HCT116 (cell line): ENCODE results near the gene PPP1R13L.

Experiments used
- EZH2 ChIP-seq: fragments of 200-600 bp; sonication (generic); IDR thresholded peaks from 2 replicates; pipeline ENCODE4 v1.6.1; 2017; ENCODE audit warnings: antibody characterized with exemption, mixed run types
- EZH2phosphoT487 ChIP-seq: fragments of 200-600 bp; IDR thresholded peaks from 2 replicates; pipeline ENCODE4 v1.6.1; 2018; ENCODE audit warnings: antibody characterized with exemption, borderline replicate concordance
- POLR2A ChIP-seq: IDR thresholded peaks from 2 replicates; pipeline ENCODE4 v1.7.0; 2011; ENCODE audit warnings: borderline replicate concordance; ENCODE audit not compliant: insufficient read depth, insufficient read length; ENCODE audit errors: extremely low read depth
- POLR2AphosphoS5 ChIP-seq: IDR thresholded peaks from 2 replicates; pipeline ENCODE4 v1.6.1; 2011; ENCODE audit warnings: mild to moderate bottlenecking, low read depth, low read length, moderate library complexity
- SIN3A ChIP-seq: IDR thresholded peaks from 2 replicates; pipeline ENCODE4 v1.6.1; 2012; ENCODE audit warnings: low read depth
- TF ChIP-seq, protein P1 (sequence below): IDR thresholded peaks from 2 replicates; pipeline ENCODE4 v1.6.1; 2012
- TF ChIP-seq, protein P2 (sequence below), 3 experiments: fragments of 200-600 bp in 1 of 3; sonication (generic) in 1 of 3; IDR thresholded peaks in 2 of 3; conservative IDR thresholded peaks in 1 of 3; 2 replicates each; pipeline ENCODE4 v1.5.1; 2012 to 2017; ENCODE audit warnings: low read depth in 2 of 3, low read length in 2 of 3, antibody characterized with exemption in 1 of 3, borderline replicate concordance in 1 of 3, control low read depth in 1 of 3, mild to moderate bottlenecking in 1 of 3, mixed read lengths in 1 of 3, mixed run types in 1 of 3, moderate library complexity in 1 of 3; ENCODE audit not compliant: insufficient read depth in 1 of 3
- TF ChIP-seq, protein P3 (sequence below): IDR thresholded peaks from 2 replicates; pipeline ENCODE4 v1.6.1; 2012

DNA sequence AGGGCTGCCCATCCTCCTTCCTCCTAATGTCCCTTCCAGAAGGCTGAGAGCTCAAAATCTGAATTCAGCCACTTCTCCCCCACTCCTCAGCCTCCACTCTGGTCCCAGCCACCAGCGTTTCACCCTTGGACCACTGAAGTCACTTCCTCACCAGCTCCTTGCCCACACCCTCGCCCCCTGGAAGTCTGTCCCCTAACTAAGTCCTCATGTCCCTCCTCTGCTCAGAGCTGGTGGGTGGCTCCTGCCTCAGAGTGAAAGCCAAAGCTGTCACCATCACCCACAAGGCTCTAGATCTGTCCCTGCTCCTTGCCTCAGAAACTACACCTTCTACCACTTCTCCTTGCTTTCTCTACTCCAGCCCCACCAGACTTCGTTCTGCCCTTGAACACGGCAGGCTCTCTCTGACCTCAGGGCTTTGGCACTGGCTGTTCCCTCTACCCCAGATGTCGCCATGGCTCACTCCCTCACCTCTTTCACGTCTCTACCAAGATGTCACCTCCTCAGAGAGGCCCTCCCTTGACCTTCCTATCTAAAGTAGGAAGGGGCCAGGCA, 17.2 kb upstream of the PPP1R13L start:
- TF ChIP-seq POLR2AphosphoS5 = no peak
- TF ChIP-seq, protein P1, sequence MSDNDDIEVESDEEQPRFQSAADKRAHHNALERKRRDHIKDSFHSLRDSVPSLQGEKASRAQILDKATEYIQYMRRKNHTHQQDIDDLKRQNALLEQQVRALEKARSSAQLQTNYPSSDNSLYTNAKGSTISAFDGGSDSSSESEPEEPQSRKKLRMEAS = no peak
- no peak for TF ChIP-seq POLR2A
- TF ChIP-seq EZH2phosphoT487 = no peak
- TF ChIP-seq SIN3A = no peak
- TF ChIP-seq, protein P2, sequence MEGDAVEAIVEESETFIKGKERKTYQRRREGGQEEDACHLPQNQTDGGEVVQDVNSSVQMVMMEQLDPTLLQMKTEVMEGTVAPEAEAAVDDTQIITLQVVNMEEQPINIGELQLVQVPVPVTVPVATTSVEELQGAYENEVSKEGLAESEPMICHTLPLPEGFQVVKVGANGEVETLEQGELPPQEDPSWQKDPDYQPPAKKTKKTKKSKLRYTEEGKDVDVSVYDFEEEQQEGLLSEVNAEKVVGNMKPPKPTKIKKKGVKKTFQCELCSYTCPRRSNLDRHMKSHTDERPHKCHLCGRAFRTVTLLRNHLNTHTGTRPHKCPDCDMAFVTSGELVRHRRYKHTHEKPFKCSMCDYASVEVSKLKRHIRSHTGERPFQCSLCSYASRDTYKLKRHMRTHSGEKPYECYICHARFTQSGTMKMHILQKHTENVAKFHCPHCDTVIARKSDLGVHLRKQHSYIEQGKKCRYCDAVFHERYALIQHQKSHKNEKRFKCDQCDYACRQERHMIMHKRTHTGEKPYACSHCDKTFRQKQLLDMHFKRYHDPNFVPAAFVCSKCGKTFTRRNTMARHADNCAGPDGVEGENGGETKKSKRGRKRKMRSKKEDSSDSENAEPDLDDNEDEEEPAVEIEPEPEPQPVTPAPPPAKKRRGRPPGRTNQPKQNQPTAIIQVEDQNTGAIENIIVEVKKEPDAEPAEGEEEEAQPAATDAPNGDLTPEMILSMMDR (IDR thresholded peaks at IDR 0.05 in 2 of 3, conservative IDR thresholded peaks at IDR 0.05 in 1 of 3; ENCODE audit: borderline replicate concordance in 1 of 3, insufficient read depth in 1 of 3, low read depth in 2 of 3, low read length in 2 of 3) = no peak
- no peak for TF ChIP-seq EZH2
- TF ChIP-seq, protein P3, sequence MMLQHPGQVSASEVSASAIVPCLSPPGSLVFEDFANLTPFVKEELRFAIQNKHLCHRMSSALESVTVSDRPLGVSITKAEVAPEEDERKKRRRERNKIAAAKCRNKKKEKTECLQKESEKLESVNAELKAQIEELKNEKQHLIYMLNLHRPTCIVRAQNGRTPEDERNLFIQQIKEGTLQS = no peak
